Choroid plexus epithelial cell (primary cell): ENCODE measurements around the gene SMAD5.

Source experiments
- DNase-seq: peaks from one replicate; pipeline ENCODE4 v3.0.0-alpha.2; 2010; ENCODE audit warnings: low read depth
- H3K4me3 ChIP-seq: 2 replicates; pipeline ENCODE4 v1.5.1; 2011; ENCODE audit warnings: low read depth, mild to moderate bottlenecking, control low read depth, low read length, moderate library complexity
- TF ChIP-seq, protein P1 (sequence below): conservative IDR thresholded peaks from 2 replicates; pipeline ENCODE4 v1.5.1; 2011; ENCODE audit warnings: low read depth, mild to moderate bottlenecking, control low read depth, inconsistent platforms, low read length, moderate library complexity

The SMAD5 gene

DNA sequence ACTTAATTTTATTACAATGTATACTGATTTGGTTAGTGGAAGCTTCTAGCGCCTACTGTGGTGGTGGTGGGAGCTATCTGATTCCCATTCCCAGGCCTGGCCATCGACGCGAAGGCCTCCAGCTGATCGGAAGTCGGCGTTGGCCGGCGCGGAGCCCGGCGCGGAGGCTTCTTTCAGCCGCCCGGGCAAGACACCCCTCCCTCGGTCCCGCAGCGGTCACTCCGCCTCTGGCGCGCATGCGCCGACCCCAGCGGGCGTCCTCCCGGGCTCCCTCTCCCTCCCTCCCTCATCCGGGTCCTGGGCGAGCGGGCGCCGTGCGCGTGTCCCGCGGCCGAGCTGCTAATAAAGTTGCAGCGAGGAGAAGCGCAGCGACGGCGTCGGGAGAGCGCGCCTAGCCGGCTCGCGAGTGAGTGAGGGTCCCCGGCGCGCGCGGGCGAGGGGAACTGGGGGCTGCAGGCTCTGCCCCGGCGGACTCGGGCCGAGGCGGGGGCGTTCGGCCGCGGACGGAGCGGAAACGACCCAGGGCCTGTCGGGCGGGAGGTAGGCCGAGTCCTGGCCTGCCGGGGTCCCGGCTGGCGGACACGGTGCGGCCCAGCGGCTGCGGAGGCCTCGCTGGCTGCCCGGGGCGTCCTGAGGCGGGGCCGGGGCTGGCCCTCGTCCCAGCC lies at the start of gene SMAD5:
SMAD5 (plus strand) TSS at position 289 of the 665 bp plus-strand sequence. CDS start 20,916 bp downstream, outside the sequence.
- DNase-seq, result peak; percentile 97
- TF ChIP-seq, protein P1, sequence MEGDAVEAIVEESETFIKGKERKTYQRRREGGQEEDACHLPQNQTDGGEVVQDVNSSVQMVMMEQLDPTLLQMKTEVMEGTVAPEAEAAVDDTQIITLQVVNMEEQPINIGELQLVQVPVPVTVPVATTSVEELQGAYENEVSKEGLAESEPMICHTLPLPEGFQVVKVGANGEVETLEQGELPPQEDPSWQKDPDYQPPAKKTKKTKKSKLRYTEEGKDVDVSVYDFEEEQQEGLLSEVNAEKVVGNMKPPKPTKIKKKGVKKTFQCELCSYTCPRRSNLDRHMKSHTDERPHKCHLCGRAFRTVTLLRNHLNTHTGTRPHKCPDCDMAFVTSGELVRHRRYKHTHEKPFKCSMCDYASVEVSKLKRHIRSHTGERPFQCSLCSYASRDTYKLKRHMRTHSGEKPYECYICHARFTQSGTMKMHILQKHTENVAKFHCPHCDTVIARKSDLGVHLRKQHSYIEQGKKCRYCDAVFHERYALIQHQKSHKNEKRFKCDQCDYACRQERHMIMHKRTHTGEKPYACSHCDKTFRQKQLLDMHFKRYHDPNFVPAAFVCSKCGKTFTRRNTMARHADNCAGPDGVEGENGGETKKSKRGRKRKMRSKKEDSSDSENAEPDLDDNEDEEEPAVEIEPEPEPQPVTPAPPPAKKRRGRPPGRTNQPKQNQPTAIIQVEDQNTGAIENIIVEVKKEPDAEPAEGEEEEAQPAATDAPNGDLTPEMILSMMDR, result peak; percentile 6
- H3K4me3 ChIP-seq, result peak within 1 kb of the TSS; percentile 81

DNA sequence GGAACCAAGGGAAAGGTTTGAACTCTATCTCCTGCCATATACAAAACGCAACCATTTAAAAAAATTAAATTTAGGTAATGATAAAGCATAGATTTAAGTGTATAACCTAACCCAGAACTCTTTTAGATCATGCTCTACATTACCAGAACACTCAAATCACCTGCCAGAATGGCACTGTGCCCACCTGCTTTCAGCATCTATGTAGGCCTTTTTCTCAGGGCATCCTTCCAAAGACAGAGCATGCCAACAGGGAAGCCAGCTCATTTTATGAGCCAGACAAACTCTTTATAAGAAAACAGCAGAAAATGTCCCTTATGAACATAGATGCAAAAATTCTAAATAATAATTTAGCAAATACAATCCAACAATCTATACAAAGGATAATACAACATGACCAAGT lies 47.9 kb upstream of the SMAD5 start:
- H3K4me3 ChIP-seq, result no peak overlapping the region
- TF ChIP-seq, protein P1, result no peak
- DNase-seq, result no peak

DNA sequence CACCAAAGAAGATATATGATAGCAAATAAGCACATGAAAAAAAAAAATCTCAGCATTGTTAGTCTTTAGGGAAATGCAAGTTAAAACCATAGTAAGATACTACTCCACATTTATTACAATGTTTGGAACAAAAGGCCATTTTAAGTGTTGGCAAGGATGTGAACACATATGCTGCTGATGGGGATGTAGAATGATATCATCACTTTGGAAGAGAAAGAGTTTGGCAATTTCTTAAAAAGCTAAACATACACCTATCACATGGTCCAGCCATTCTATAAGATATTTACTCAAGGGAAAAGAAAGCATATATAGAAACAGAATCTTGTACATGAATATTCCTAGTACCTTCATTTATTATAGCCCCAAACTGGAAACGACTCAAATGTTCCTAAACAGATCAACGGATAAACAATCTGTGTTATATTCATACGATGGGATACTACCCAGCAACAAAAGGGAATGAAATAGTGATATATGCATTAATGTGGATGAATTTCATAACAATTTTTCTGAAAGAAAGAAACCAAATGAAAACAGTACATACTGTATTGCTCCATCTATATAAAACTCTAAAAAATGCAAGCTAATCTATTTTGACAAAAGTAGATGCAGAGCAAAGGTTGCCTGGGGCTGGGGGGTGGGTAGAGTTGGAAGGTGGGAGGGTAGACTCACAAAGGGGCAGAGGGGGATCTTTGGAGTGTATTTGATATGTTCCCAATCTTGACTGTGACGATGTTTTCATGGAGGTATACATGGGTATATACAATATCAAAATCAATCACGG lies 45.7 kb upstream of the SMAD5 start:
- TF ChIP-seq, protein P1, result no peak
- DNase-seq, result no peak
- no peak overlapping the region for H3K4me3 ChIP-seq

DNA sequence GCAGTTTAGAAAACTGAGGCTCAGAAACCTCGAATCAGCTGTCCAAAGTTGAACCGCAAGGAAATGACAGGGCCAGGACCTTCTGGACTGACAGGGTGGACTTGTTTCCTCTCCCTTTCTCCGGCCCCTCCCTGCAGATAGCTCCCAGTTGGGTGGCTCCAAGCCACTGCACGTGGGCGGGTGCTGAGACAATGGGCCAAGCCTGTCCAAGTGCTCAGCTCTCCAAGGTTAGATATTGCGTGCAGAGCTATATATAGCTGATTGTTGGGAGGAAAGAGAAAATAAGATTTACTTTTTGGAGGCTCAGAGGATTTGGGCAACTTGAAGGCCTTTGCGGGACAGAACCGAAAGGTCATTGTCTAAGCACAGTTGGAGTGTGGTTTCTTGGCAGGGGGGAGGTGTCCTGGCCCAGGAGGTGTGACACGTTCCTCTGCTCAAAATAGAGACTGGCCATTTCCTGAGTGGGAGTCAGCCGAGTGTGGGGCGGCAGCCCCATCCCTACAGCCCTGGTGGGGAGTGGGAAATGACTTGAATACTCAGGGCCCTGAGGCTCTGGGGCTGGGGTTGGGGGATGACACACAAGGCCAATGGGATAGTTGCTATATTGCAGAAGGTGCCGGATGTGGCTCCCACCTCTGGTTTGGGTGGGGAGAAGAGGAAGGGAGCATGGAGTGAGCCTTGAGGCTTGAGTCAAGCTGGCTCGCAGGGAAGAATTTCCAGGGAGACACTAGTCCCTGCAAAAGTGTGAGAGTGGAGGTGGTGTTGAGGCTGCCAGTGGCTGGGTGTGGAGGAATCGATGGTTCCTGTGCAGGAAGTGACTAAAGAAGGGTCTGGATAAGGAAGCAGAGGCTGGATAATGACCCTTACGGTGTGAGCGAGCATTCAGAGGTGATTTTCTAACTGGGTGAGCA lies 44.4 kb upstream of the SMAD5 start:
- no peak overlapping the region for H3K4me3 ChIP-seq
- TF ChIP-seq, protein P1, result no peak
- DNase-seq, result peak; percentile 51

DNA sequence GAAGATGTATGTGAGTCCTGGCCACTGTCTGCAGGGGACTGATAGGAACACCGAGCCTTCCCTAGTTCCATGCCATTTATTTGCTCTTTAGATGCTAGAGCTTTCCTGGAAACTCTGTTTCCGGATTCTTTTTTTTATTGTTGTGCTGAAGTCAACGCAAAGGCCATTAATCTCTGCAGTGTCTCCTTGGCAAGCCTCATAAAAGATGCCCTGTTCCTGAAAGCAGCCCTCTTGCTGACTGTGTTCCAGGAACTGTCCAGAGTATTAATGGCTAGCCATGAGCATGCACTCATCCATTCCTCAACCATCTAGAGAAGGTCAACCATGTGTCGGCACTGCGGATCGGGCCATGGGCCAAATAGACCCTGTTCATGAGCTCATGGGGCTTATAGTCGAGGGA lies 42.9 kb upstream of the SMAD5 start:
- no peak overlapping the region for H3K4me3 ChIP-seq
- TF ChIP-seq, protein P1, result no peak
- DNase-seq, result no peak

DNA sequence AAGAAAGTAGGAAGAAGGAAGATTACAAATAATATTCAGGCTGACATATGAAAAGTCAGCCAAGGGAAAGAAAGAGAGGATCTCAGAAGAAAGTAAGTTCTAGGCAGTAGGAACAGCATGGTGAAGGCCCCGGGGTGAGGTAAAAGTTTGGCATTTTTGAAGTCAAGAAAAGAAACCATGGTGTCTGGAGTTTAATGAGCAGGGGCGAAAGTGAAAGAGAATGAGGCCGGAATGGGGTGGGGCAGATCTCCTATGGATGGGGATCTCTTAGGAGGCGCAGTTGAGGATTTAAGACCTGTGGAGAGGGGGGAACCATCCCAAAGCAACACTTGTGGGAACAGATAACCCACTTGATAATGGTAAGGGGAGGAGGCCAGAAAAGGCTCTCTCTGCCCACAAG lies 42.3 kb upstream of the SMAD5 start:
- DNase-seq, result no peak
- TF ChIP-seq, protein P1, result no peak
- no peak overlapping the region for H3K4me3 ChIP-seq
